Smooth muscle cell (in vitro differentiated cells): ENCODE data around the gene CCDC74A. TPM values are rescaled to one million over a fixed set of nuclear protein-coding genes. Genes with fewer than 3 reads are reported as not detected.
"Not testable (repeated sequence)": the region's sequence is repeated elsewhere in the genome, so short reads cannot be mapped to it uniquely, and the experiment has no call there.

ENCODE experiments used
- DNase-seq: peaks from one replicate; lab custom pipeline; 2025; ENCODE audit not compliant: unreplicated experiment; lab: John Stamatoyannopoulos, UW
- H2AFZ ChIP-seq: fragments of 200-600 bp; sonication (generic); 2 replicates; pipeline ENCODE4 v1.6.0; 2016; ENCODE audit warnings: antibody characterized with exemption, low read depth, mild to moderate bottlenecking
- H3F3A ChIP-seq: fragments of 200-600 bp; sonication (generic); 2 replicates; pipeline ENCODE4 v1.6.0; 2017; ENCODE audit warnings: antibody characterized with exemption, low read depth
- H3K27ac ChIP-seq: fragments of 200-600 bp; sonication (generic); 2 replicates; pipeline ENCODE4 v1.5.1; 2016; ENCODE audit warnings: low read depth, mild to moderate bottlenecking
- H3K27me3 ChIP-seq: fragments of 200-600 bp; sonication (generic); 2 replicates; pipeline ENCODE4 v1.6.1; 2016; ENCODE audit warnings: low read depth, mild to moderate bottlenecking
- H3K36me3 ChIP-seq: fragments of 200-600 bp; sonication (generic); 2 replicates; pipeline ENCODE4 v1.5.1; 2016; ENCODE audit warnings: low read depth
- H3K4me1 ChIP-seq: fragments of 200-600 bp; sonication (generic); 2 replicates; pipeline ENCODE4 v1.5.1; 2016; ENCODE audit warnings: low read depth
- H3K4me2 ChIP-seq: fragments of 200-600 bp; sonication (generic); 2 replicates; pipeline ENCODE4 v1.6.0; 2016; ENCODE audit warnings: mild to moderate bottlenecking
- H3K4me3 ChIP-seq: fragments of 200-600 bp; sonication (generic); 2 replicates; pipeline ENCODE4 v1.5.1; 2016; ENCODE audit warnings: mild to moderate bottlenecking
- H3K79me2 ChIP-seq: fragments of 200-600 bp; sonication (generic); 2 replicates; pipeline ENCODE4 v1.6.0; 2016; ENCODE audit warnings: low read depth, mild to moderate bottlenecking
- H3K9ac ChIP-seq: fragments of 200-600 bp; sonication (generic); 2 replicates; pipeline ENCODE4 v1.6.0; 2016; ENCODE audit warnings: low read depth
- H3K9me3 ChIP-seq: fragments of 200-600 bp; sonication (generic); replicated peaks from 2 replicates; pipeline ENCODE4 v1.5.1; 2016; ENCODE audit warnings: low read depth
- H4K20me1 ChIP-seq: fragments of 200-600 bp; sonication (generic); 2 replicates; pipeline ENCODE4 v1.6.0; 2016; ENCODE audit warnings: low read depth
- WGBS: methylation state at CpG from one replicate; pipeline ENCODE4 v1.1.7; 2016; ENCODE audit warnings: low lambda C conversion rate; 5-methylcytosine and 5-hydroxymethylcytosine counted together
- polyA plus RNA-seq: library from polyadenylated mRNA; unstranded; fragments of >200 nt; fragmentation: Nextera tagmentation; extraction: Ambion mirVana; gene quantifications from 2 replicates; pipeline ENCODE4 v1.2.1, GENCODE V29; 2016
- total RNA-seq: library from RNA; depleted of rRNA; stranded (reverse); fragments of >200 nt; gene quantifications from 2 replicates; pipeline ENCODE4 v1.2.3, GENCODE V29; 2014

CCDC74A gene
- total RNA-seq (15.6 and 37.2 TPM in 2 replicates), polyA plus RNA-seq (18.1 and 22.3 TPM in 2 replicates)

- not testable (repeated sequence) for DNase-seq
Observed at GRCh38 chr2:131527131-131528001, at the start of gene CCDC74A. TSS of gene CCDC74A (plus strand) at chr2:131527888. CDS start at chr2:131527971, 83 bp downstream.

DNA sequence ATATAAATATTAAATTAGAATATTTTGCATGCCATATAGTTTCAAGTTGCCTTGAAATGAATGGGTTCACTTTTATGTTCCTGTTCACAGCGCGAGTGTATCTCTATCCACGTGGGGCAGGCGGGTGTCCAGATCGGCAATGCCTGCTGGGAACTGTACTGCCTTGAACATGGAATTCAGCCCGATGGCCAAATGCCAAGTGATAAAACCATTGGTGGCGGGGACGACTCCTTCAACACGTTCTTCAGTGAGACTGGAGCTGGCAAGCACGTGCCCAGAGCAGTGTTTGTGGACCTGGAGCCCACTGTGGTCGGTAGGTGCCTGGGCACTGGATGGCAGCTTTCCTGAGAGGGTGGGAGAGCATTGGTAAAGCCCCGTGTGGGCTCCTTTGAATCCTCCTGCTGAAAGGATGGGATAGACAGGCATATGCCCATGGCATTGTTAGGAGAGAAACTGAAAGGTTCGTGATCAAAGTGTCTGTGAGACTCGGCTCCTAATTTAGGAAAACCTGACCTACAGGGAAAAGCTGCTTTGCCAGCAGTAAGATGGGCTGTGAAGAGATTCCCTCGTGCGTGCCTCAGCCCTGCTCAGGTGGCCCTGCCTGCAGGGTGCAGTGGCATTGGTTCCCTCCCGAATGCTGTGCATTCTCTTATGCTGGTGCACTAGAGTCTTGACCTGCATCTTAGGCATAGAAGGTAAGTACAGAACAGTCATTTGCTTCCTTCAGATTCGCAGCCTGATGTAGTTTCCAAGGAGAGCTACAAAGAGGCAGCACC, 49.4 kb upstream of the CCDC74A start:
- not testable (repeated sequence) for H3K4me3 ChIP-seq, H3K79me2 ChIP-seq, DNase-seq, H3K36me3 ChIP-seq, H3K27me3 ChIP-seq, H3K9me3 ChIP-seq, H3F3A ChIP-seq, H3K4me2 ChIP-seq, H4K20me1 ChIP-seq, H2AFZ ChIP-seq, H3K27ac ChIP-seq, H3K9ac ChIP-seq, H3K4me1 ChIP-seq
- 96% methylated on average over 16 of the region's 18 CpGs for WGBS

More at GRCh38 chr2:131527131-131528001, at the start of gene CCDC74A:
- not testable (repeated sequence) for H3K79me2 ChIP-seq, H3K36me3 ChIP-seq, H3K9me3 ChIP-seq, H3K9ac ChIP-seq, H3F3A ChIP-seq, H3K27me3 ChIP-seq, H3K4me1 ChIP-seq, H4K20me1 ChIP-seq, H3K27ac ChIP-seq
- peak within 1 kb of the TSS; percentile 52 for H3K4me3 ChIP-seq
- 34% methylated on average over 41 of the region's 47 CpGs for WGBS
- peak within 1 kb of the TSS; percentile 84 for H3K4me2 ChIP-seq
- peak within 1 kb of the TSS; percentile 50 for H2AFZ ChIP-seq

GRCh38 chr2:131478850-131479461, 48.7 kb upstream of the CCDC74A start:
- H3K4me3 ChIP-seq, H3K79me2 ChIP-seq, H3K36me3 ChIP-seq, H3K27me3 ChIP-seq, H3K9ac ChIP-seq, H3K9me3 ChIP-seq, H3K4me2 ChIP-seq, H3K27ac ChIP-seq, H3F3A ChIP-seq, H4K20me1 ChIP-seq, H3K4me1 ChIP-seq, H2AFZ ChIP-seq, DNase-seq: not testable (repeated sequence)
- 96% methylated on average over 9 of the region's 9 CpGs for WGBS

- not testable (repeated sequence) for H3K4me3 ChIP-seq, H3K4me2 ChIP-seq, H2AFZ ChIP-seq, H4K20me1 ChIP-seq, DNase-seq, H3K27ac ChIP-seq, H3K4me1 ChIP-seq, H3K27me3 ChIP-seq, H3K9me3 ChIP-seq, H3F3A ChIP-seq, H3K36me3 ChIP-seq, H3K9ac ChIP-seq, H3K79me2 ChIP-seq
- WGBS, result over 99% methylated on average over 20 of the region's 20 CpGs
Observed at GRCh38 chr2:131480351-131480750, 47.3 kb upstream of the CCDC74A start.

DNA sequence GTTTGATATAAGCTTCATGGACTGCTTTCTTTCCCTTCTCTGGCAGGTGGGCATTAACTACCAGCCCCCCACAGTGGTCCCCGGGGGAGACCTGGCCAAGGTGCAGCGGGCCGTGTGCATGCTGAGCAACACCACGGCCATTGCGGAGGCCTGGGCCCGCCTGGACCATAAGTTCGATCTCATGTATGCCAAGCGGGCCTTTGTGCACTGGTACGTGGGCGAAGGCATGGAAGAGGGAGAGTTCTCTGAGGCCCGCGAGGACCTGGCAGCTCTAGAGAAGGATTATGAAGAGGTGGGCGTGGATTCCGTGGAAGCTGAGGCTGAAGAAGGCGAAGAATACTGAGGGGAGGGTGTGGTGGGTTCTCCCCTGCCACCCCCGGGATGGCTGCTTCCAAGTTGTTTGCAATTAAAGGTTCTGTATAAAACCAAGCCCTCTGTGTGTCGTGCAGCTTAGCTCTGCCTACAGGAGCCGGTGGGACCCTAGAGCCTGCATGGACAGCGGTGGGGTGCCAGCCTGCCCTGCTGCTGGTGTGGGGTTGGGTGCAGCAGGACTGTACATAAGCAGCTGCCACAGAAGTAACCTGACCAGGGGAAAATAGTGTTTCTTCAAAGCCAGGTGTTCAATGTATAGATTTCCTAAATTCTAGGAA, 45.1 kb upstream of the CCDC74A start:
- H4K20me1 ChIP-seq, H3K9me3 ChIP-seq, H3K27me3 ChIP-seq, H2AFZ ChIP-seq, H3K27ac ChIP-seq, H3K4me1 ChIP-seq, H3K4me3 ChIP-seq, DNase-seq, H3K9ac ChIP-seq, H3K4me2 ChIP-seq, H3K36me3 ChIP-seq, H3F3A ChIP-seq, H3K79me2 ChIP-seq: not testable (repeated sequence)
- WGBS, result 96% methylated on average over 19 of the region's 19 CpGs

- not testable (repeated sequence) for H3K9ac ChIP-seq, DNase-seq, H2AFZ ChIP-seq, H3K36me3 ChIP-seq, H4K20me1 ChIP-seq, H3K4me2 ChIP-seq, H3K4me1 ChIP-seq, H3K79me2 ChIP-seq, H3K27me3 ChIP-seq, H3F3A ChIP-seq, H3K27ac ChIP-seq, H3K9me3 ChIP-seq, H3K4me3 ChIP-seq
- WGBS, result 96% methylated on average over 24 of the region's 24 CpGs
Observed at GRCh38 chr2:131483981-131484820, 43.5 kb upstream of the CCDC74A start.

GRCh38 chr2:131484906-131485460, 42.7 kb upstream of the CCDC74A start:
- WGBS, result 94% methylated on average over 11 of the region's 11 CpGs
- not testable (repeated sequence) for H2AFZ ChIP-seq, H3K27me3 ChIP-seq, H3F3A ChIP-seq, H3K4me2 ChIP-seq, H3K4me3 ChIP-seq, H3K4me1 ChIP-seq, H4K20me1 ChIP-seq, H3K9ac ChIP-seq, H3K36me3 ChIP-seq, DNase-seq, H3K9me3 ChIP-seq, H3K27ac ChIP-seq, H3K79me2 ChIP-seq
